Thymus (tissue), 11 donors: ENCODE data around the gene HSD17B2. TPM values are rescaled to one million over a fixed set of nuclear protein-coding genes. Genes with fewer than 3 reads are reported as not detected.
"Not testable (repeated sequence)": the region's sequence is repeated elsewhere in the genome, so short reads cannot be mapped to it uniquely, and the experiment has no call there.

Experiments used
- DNase-seq, 9 donors: peaks; one replicate each; pipeline ENCODE4 v3.0.0-alpha.2; 2013; ENCODE audit warnings: low spot score in 9 of 9, low read depth in 6 of 9, missing footprints in 1 of 9
- H3K27ac ChIP-seq, 2 donors: one replicate each; pipeline ENCODE4 v1.5.1; 2013; ENCODE audit warnings: control low read depth in 1 of 2, low read depth in 1 of 2, low read length in 1 of 2, mild to moderate bottlenecking in 1 of 2, moderate library complexity in 1 of 2
- H3K27me3 ChIP-seq, 2 donors: one replicate each; pipeline ENCODE4 v1.5.1; 2013; ENCODE audit warnings: low read length in 1 of 2; ENCODE audit not compliant: control insufficient read depth in 2 of 2, insufficient read depth in 1 of 2
- H3K36me3 ChIP-seq, 2 donors: one replicate each; pipeline ENCODE4 v1.5.1; 2013; ENCODE audit warnings: low read length in 1 of 2, mild to moderate bottlenecking in 1 of 2, moderate library complexity in 1 of 2; ENCODE audit not compliant: control insufficient read depth in 2 of 2, insufficient read depth in 2 of 2
- H3K4me1 ChIP-seq, 2 donors: one replicate each; pipeline ENCODE4 v1.5.1; 2013; ENCODE audit warnings: low read length in 2 of 2; ENCODE audit not compliant: control insufficient read depth in 2 of 2, insufficient read depth in 2 of 2
- H3K4me3 ChIP-seq, 2 donors: one replicate each; pipeline ENCODE4 v1.5.1; 2013; ENCODE audit warnings: low read length in 2 of 2, control low read depth in 1 of 2, mild to moderate bottlenecking in 1 of 2
- H3K9me3 ChIP-seq, 2 donors: one replicate each; pipeline ENCODE4 v1.5.1; 2013; ENCODE audit warnings: low read length in 1 of 2, mild to moderate bottlenecking in 1 of 2; ENCODE audit not compliant: control insufficient read depth in 2 of 2, insufficient read depth in 1 of 2
- WGBS: extraction: QIAGEN DNeasy Blood & Tissue Kit; methylation state at CpG from one replicate; pipeline ENCODE4 v1.1.7; 2013; 5-methylcytosine and 5-hydroxymethylcytosine counted together
- polyA plus RNA-seq: library from polyadenylated mRNA; stranded (reverse); fragments of 200-250 nt; gene quantifications from one replicate; pipeline ENCODE4 v1.2.3, GENCODE V29; 2013
- total RNA-seq: library from RNA; stranded (reverse); fragments of 120-200 nt; gene quantifications from one replicate; pipeline ENCODE4 v1.2.4, GENCODE V29; 2013
- donor health status: healthy.

Gene HSD17B2
- total and polyA plus RNA-seq, 2 donors: 0.19 to 2.9 TPM

DNA sequence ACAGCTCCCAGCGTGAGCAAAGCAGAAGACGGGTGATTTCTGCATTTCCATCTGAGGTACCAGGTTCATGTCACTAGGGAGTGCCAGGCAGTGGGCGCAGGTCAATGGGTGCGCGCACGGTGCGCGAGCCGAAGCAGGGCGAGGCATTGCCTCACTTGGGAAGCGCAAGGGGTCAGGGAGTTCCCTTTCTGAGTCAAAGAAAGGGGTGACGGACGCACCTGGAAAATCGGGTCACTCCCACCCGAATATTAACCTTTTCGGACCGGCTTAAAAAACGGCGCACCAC is 104.2 kb downstream of the HSD17B2 start:
- not testable (repeated sequence) for H3K9me3 ChIP-seq, H3K27ac ChIP-seq, DNase-seq, H3K4me3 ChIP-seq, H3K4me1 ChIP-seq, H3K36me3 ChIP-seq, H3K27me3 ChIP-seq
- WGBS: 85% methylated on average over 19 of the region's 19 CpGs

GRCh38 chr16:82146556-82146955 is 111.5 kb downstream of the HSD17B2 start:
- no peaks in the 10 kb centered on the region for H3K27me3 ChIP-seq
- no peaks in the 10 kb centered on the region for H3K4me1 ChIP-seq
- WGBS: 65% methylated on average over 3 of the region's 3 CpGs
- H3K36me3 ChIP-seq: peaks cover 9% of the 10 kb centered on the region in 2 donors
- H3K27ac ChIP-seq: no peak overlapping the region
- H3K4me3 ChIP-seq: no peak overlapping the region
- H3K9me3 ChIP-seq: no peaks in the 10 kb centered on the region
- DNase-seq: no peak

- Histone ChIP-seq H3K4me3 (no peak overlapping the region), H3K36me3 (peaks cover 9% of the 10 kb centered on the region in 2 donors), H3K27me3 (no peaks in the 10 kb centered on the region), H3K27ac (no peak overlapping the region), H3K4me1 (no peaks in the 10 kb centered on the region), H3K9me3 (no peaks in the 10 kb centered on the region)
- DNase-seq: no peak
- WGBS: 96% methylated on average over 5 of the region's 5 CpGs
Measured at GRCh38 chr16:82146957-82147356, 111.9 kb downstream of the HSD17B2 start.

DNA sequence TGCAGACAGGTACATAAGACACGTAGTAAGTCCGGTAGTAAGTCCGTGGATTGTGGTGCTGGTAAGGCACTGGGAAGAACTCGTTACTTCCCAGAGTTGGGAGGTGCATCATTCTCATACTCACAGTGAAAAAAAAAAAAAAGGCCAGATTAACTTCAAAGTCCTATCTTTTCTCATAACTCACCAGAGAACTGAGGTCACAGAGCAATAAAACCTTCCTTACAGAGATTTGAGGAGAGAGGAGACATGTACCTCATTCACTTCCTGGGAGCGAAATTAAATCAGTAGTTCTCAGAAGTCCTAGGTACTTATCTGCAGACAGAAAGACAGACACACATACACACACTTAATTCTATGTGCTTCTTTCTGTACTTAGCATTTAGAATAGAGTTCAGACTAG is 112.5 kb downstream of the HSD17B2 start:
- H3K36me3 ChIP-seq: peaks cover 9% of the 10 kb centered on the region in 2 donors
- H3K4me3 ChIP-seq: no peak overlapping the region
- 98% methylated on average over 5 of the region's 5 CpGs for WGBS
- no peaks in the 10 kb centered on the region for H3K9me3 ChIP-seq
- H3K27me3 ChIP-seq: no peaks in the 10 kb centered on the region
- H3K27ac ChIP-seq: no peak overlapping the region
- no peak for DNase-seq
- H3K4me1 ChIP-seq: no peaks in the 10 kb centered on the region

Other genes starting within 250 kb of the HSD17B2 start
- gene SDR42E1, start 23.8 kb upstream of the HSD17B2 start, total RNA-seq: 6.0 TPM
- 1.8 TPM for gene SDR42E1, start 23.8 kb upstream of the HSD17B2 start, polyA plus RNA-seq
- gene MPHOSPH6, start 135.0 kb downstream of the HSD17B2 start, total RNA-seq: 26.1 TPM
- gene MPHOSPH6, start 135.0 kb downstream of the HSD17B2 start, polyA plus RNA-seq: 38.8 TPM